Smooth muscle cell (in vitro differentiated cells): Measurements from ENCODE around the gene NEBL. TPM values are rescaled to one million over a fixed set of nuclear protein-coding genes. Genes with fewer than 3 reads are reported as not detected.

ENCODE experiments used
- DNase-seq: peaks from one replicate; lab custom pipeline; 2025; ENCODE audit not compliant: unreplicated experiment; lab: John Stamatoyannopoulos, UW
- H2AFZ ChIP-seq: fragments of 200-600 bp; sonication (generic); 2 replicates; pipeline ENCODE4 v1.6.0; 2016; ENCODE audit warnings: antibody characterized with exemption, low read depth, mild to moderate bottlenecking
- H3F3A ChIP-seq: fragments of 200-600 bp; sonication (generic); 2 replicates; pipeline ENCODE4 v1.6.0; 2017; ENCODE audit warnings: antibody characterized with exemption, low read depth
- H3K27ac ChIP-seq: fragments of 200-600 bp; sonication (generic); 2 replicates; pipeline ENCODE4 v1.5.1; 2016; ENCODE audit warnings: low read depth, mild to moderate bottlenecking
- H3K27me3 ChIP-seq: fragments of 200-600 bp; sonication (generic); 2 replicates; pipeline ENCODE4 v1.6.1; 2016; ENCODE audit warnings: low read depth, mild to moderate bottlenecking
- H3K36me3 ChIP-seq: fragments of 200-600 bp; sonication (generic); 2 replicates; pipeline ENCODE4 v1.5.1; 2016; ENCODE audit warnings: low read depth
- H3K4me1 ChIP-seq: fragments of 200-600 bp; sonication (generic); 2 replicates; pipeline ENCODE4 v1.5.1; 2016; ENCODE audit warnings: low read depth
- H3K4me2 ChIP-seq: fragments of 200-600 bp; sonication (generic); 2 replicates; pipeline ENCODE4 v1.6.0; 2016; ENCODE audit warnings: mild to moderate bottlenecking
- H3K4me3 ChIP-seq: fragments of 200-600 bp; sonication (generic); 2 replicates; pipeline ENCODE4 v1.5.1; 2016; ENCODE audit warnings: mild to moderate bottlenecking
- H3K79me2 ChIP-seq: fragments of 200-600 bp; sonication (generic); 2 replicates; pipeline ENCODE4 v1.6.0; 2016; ENCODE audit warnings: low read depth, mild to moderate bottlenecking
- H3K9ac ChIP-seq: fragments of 200-600 bp; sonication (generic); 2 replicates; pipeline ENCODE4 v1.6.0; 2016; ENCODE audit warnings: low read depth
- H3K9me3 ChIP-seq: fragments of 200-600 bp; sonication (generic); replicated peaks from 2 replicates; pipeline ENCODE4 v1.5.1; 2016; ENCODE audit warnings: low read depth
- H4K20me1 ChIP-seq: fragments of 200-600 bp; sonication (generic); 2 replicates; pipeline ENCODE4 v1.6.0; 2016; ENCODE audit warnings: low read depth
- WGBS: methylation state at CpG from one replicate; pipeline ENCODE4 v1.1.7; 2016; ENCODE audit warnings: low lambda C conversion rate; 5-methylcytosine and 5-hydroxymethylcytosine counted together
- polyA plus RNA-seq: library from polyadenylated mRNA; unstranded; fragments of >200 nt; fragmentation: Nextera tagmentation; extraction: Ambion mirVana; gene quantifications from 2 replicates; pipeline ENCODE4 v1.2.1, GENCODE V29; 2016
- total RNA-seq: library from RNA; depleted of rRNA; stranded (reverse); fragments of >200 nt; gene quantifications from 2 replicates; pipeline ENCODE4 v1.2.3, GENCODE V29; 2014
- TF ChIP-seq, protein P1 (sequence below): fragments of 200-600 bp; sonication (generic); IDR thresholded peaks from 2 replicates; pipeline ENCODE4 v1.5.1; 2017; ENCODE audit warnings: borderline replicate concordance, mild to moderate bottlenecking, antibody characterized with exemption; ENCODE audit not compliant: insufficient read depth, poor library complexity, severe bottlenecking

Gene NEBL
- total and polyA plus RNA-seq, 2 experiments from 2014 or later, result 1.8 to 12.8 TPM

- 39% methylated on average over 5 of the region's 5 CpGs for WGBS
- H3K9me3 ChIP-seq, result no peaks in the 10 kb centered on the region
Measured at GRCh38 chr10:20743942-20744341, 153.2 kb downstream of the NEBL start.

GRCh38 chr10:20742737-20743541 lies 154.2 kb downstream of the NEBL start:
- Histone ChIP-seq H3K36me3 (no peaks in the 10 kb centered on the region), H3K4me1 (no peaks in the 10 kb centered on the region), H3K4me3 (no peak overlapping the region), H3K9me3 (no peaks in the 10 kb centered on the region), H4K20me1 (no peaks in the 10 kb centered on the region), H3K9ac (no peak overlapping the region), H3K27ac (no peak overlapping the region), H3F3A (no peaks in the 10 kb centered on the region), H2AFZ (no peak overlapping the region), H3K4me2 (no peak overlapping the region), H3K27me3 (no peaks in the 10 kb centered on the region), H3K79me2 (no peaks in the 10 kb centered on the region)
- DNase-seq, result no peak
- 81% methylated on average over 4 of the region's 4 CpGs for WGBS
- TF ChIP-seq, protein P1, sequence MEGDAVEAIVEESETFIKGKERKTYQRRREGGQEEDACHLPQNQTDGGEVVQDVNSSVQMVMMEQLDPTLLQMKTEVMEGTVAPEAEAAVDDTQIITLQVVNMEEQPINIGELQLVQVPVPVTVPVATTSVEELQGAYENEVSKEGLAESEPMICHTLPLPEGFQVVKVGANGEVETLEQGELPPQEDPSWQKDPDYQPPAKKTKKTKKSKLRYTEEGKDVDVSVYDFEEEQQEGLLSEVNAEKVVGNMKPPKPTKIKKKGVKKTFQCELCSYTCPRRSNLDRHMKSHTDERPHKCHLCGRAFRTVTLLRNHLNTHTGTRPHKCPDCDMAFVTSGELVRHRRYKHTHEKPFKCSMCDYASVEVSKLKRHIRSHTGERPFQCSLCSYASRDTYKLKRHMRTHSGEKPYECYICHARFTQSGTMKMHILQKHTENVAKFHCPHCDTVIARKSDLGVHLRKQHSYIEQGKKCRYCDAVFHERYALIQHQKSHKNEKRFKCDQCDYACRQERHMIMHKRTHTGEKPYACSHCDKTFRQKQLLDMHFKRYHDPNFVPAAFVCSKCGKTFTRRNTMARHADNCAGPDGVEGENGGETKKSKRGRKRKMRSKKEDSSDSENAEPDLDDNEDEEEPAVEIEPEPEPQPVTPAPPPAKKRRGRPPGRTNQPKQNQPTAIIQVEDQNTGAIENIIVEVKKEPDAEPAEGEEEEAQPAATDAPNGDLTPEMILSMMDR, result no peak

More at GRCh38 chr10:20743942-20744341, 153.2 kb downstream of the NEBL start:
- no peaks in the 10 kb centered on the region for H4K20me1 ChIP-seq
- no peak overlapping the region for H3K27ac ChIP-seq
- no peak for DNase-seq
- H3K9ac ChIP-seq, result no peak overlapping the region
- no peaks in the 10 kb centered on the region for H3K36me3 ChIP-seq
- no peaks in the 10 kb centered on the region for H3K4me1 ChIP-seq
- no peak overlapping the region for H2AFZ ChIP-seq
- no peak overlapping the region for H3K4me3 ChIP-seq
- H3F3A ChIP-seq, result no peaks in the 10 kb centered on the region
- H3K27me3 ChIP-seq, result no peaks in the 10 kb centered on the region
- TF ChIP-seq, protein P1, result no peak
- H3K4me2 ChIP-seq, result no peak overlapping the region
- no peaks in the 10 kb centered on the region for H3K79me2 ChIP-seq

- no peaks in the 10 kb centered on the region for H3K27me3 ChIP-seq
- whole genome bisulfite sequencing, result 95% methylated on average over 6 of the region's 6 CpGs
Measured at GRCh38 chr10:20740120-20740519, 157.0 kb downstream of the NEBL start.

More at GRCh38 chr10:20740120-20740519, 157.0 kb downstream of the NEBL start:
- Histone ChIP-seq H3K9me3 (no peaks in the 10 kb centered on the region), H3K79me2 (no peaks in the 10 kb centered on the region), H3K4me3 (no peak overlapping the region), H3K27ac (no peak overlapping the region), H4K20me1 (no peaks in the 10 kb centered on the region), H2AFZ (no peak overlapping the region), H3K36me3 (no peaks in the 10 kb centered on the region), H3K9ac (no peak overlapping the region), H3F3A (no peaks in the 10 kb centered on the region), H3K4me1 (no peaks in the 10 kb centered on the region), H3K4me2 (no peak overlapping the region)
- TF ChIP-seq, protein P1, result no peak
- DNase-seq, result no peak
